Omental fat pad (tissue), 4 donors: Measurements from ENCODE around the gene RBMS3. TPM values are rescaled to one million over a fixed set of nuclear protein-coding genes. Genes with fewer than 3 reads are reported as not detected.

Experiments
- ATAC-seq: fragments of 150-250 bp; one replicate; pipeline ENCODE4 v1.9.1; 2016; ENCODE audit warnings: mild to moderate bottlenecking, moderate library complexity; ENCODE audit not compliant: low FRiP score
- DNase-seq: peaks from one replicate; pipeline ENCODE4 v3.0.0-alpha.2; 2019; ENCODE audit warnings: low spot score
- CTCF ChIP-seq, 3 donors: fragments of 450-650 bp; IDR thresholded peaks; one replicate each; pipeline ENCODE4 v1.5.1; 2016 to 2017; ENCODE audit warnings: antibody characterized with exemption in 3 of 3, mild to moderate bottlenecking in 3 of 3, moderate library complexity in 2 of 3
- total RNA-seq, 4 donors: library from RNA; depleted of rRNA; stranded (reverse); fragments of >200 nt; gene quantifications; one replicate each; pipeline ENCODE4 v1.1.0, GENCODE V29; 2016

Gene RBMS3
- total RNA-seq, 4 donors from 2014 or later, result 61.5 to 185 (median 120) TPM

GRCh38 chr3:29829340-29829739 lies 548.5 kb downstream of the RBMS3 start:
- ATAC-seq, result no peak
- no peak for TF ChIP-seq CTCF (IDR thresholded peaks at IDR 0.05)
- DNase-seq, result no peak

GRCh38 chr3:29850641-29851040 lies 569.8 kb downstream of the RBMS3 start:
- no peak for TF ChIP-seq CTCF (IDR thresholded peaks at IDR 0.05)
- ATAC-seq (no peak), DNase-seq (no peak)

GRCh38 chr3:29852767-29853166 lies 571.9 kb downstream of the RBMS3 start:
- no peak for TF ChIP-seq CTCF (IDR thresholded peaks at IDR 0.05)
- DNase-seq (no peak), ATAC-seq (no peak)

GRCh38 chr3:29853841-29854397 lies 573.0 kb downstream of the RBMS3 start:
- ATAC-seq (no peak), DNase-seq (no peak)
- TF ChIP-seq CTCF (IDR thresholded peaks at IDR 0.05), result no peak

GRCh38 chr3:29854821-29855220 lies 574.0 kb downstream of the RBMS3 start:
- DNase-seq (no peak), ATAC-seq (no peak)
- no peak for TF ChIP-seq CTCF (IDR thresholded peaks at IDR 0.05)

- ATAC-seq (no peak), DNase-seq (no peak)
- no peak for TF ChIP-seq CTCF (IDR thresholded peaks at IDR 0.05)
These were observed 578.9 kb downstream of the RBMS3 start for GRCh38 chr3:29859726-29860270.

- TF ChIP-seq CTCF (IDR thresholded peaks at IDR 0.05), result no peak
- ATAC-seq (no peak), DNase-seq (no peak)
These were observed 583.9 kb downstream of the RBMS3 start for GRCh38 chr3:29864809-29865208.
